T-helper 2 cell treated with Interferon-gamma antibody and Interleukin-4, amounts not matched to agents 5 μg/mL and 100 μg/mL, for 36 hours (primary cell): ENCODE results near the gene CA9.
"Not testable (repeated sequence)": the region's sequence is repeated elsewhere in the genome, so short reads cannot be mapped to it uniquely, and the experiment has no call there.

Source experiments
- DNase-seq: peaks from one replicate; pipeline ENCODE4 v3.0.0; 2021; ENCODE audit warnings: low spot score
- H3K27ac Mint-ChIP-seq: one replicate; pipeline ENCODE4 v1.8.0; 2021; ENCODE audit warnings: mild to moderate bottlenecking, mixed read lengths
- H3K27me3 Mint-ChIP-seq: one replicate; pipeline ENCODE4 v1.8.0; 2021; ENCODE audit warnings: low read depth, mixed read lengths
- H3K36me3 Mint-ChIP-seq: one replicate; pipeline ENCODE4 v1.8.0; 2021; ENCODE audit warnings: low read depth, mixed read lengths
- H3K4me1 Mint-ChIP-seq: one replicate; pipeline ENCODE4 v1.8.0; 2021; ENCODE audit warnings: low read depth, mixed read lengths
- H3K4me3 Mint-ChIP-seq: one replicate; pipeline ENCODE4 v1.8.0; 2022; ENCODE audit warnings: mild to moderate bottlenecking, moderate library complexity, mixed read lengths
- H3K9me3 Mint-ChIP-seq: one replicate; pipeline ENCODE4 v1.8.0; 2021; ENCODE audit warnings: mixed read lengths

Gene CA9

DNA sequence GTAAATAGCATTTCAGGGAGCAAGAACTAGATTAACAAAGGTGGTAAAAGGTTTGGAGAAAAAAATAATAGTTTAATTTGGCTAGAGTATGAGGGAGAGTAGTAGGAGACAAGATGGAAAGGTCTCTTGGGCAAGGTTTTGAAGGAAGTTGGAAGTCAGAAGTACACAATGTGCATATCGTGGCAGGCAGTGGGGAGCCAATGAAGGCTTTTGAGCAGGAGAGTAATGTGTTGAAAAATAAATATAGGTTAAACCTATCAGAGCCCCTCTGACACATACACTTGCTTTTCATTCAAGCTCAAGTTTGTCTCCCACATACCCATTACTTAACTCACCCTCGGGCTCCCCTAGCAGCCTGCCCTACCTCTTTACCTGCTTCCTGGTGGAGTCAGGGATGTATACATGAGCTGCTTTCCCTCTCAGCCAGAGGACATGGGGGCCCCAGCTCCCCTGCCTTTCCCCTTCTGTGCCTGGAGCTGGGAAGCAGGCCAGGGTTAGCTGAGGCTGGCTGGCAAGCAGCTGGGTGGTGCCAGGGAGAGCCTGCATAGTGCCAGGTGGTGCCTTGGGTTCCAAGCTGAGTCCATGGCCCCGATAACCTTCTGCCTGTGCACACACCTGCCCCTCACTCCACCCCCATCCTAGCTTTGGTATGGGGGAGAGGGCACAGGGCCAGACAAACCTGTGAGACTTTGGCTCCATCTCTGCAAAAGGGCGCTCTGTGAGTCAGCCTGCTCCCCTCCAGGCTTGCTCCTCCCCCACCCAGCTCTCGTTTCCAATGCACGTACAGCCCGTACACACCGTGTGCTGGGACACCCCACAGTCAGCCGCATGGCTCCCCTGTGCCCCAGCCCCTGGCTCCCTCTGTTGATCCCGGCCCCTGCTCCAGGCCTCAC, at the start of gene CA9:
Gene CA9 (plus strand): TSS at position 797 of the 893 bp plus-strand sequence. CDS start 32 bp downstream, at position 829.
- no peak for DNase-seq
- H3K4me3 Mint-ChIP-seq = no peak within 1 kb of the TSS
- no peak within 1 kb of the TSS for H3K27ac Mint-ChIP-seq
- H3K4me1 Mint-ChIP-seq = peaks cover 3% of the 10 kb centered on the region
- H3K9me3 Mint-ChIP-seq = no peaks in the 10 kb centered on the region
- no peaks in the 10 kb centered on the region for H3K36me3 Mint-ChIP-seq
- peaks cover 30% of the 10 kb centered on the region for H3K27me3 Mint-ChIP-seq

DNA sequence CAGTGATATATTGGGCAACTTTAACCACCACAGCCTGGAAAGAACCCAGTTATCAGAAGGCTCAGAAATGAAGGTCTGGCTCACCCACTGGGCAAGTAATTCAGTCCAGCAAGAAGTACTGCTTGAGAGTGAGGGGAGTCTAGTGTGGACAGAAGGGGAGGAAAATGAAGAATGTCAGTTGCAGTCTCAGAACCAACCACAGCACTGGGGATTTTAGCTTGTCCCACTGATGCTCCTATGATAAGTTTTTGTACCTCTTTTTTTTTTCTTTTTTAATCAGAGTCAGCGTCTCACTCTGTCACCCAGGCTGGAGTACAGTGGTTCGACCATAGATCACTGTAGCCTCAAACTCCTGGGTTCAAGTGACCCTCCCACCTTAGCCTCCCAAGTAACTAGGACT, 46.2 kb upstream of the CA9 start:
- no peaks in the 10 kb centered on the region for H3K9me3 Mint-ChIP-seq

DNA sequence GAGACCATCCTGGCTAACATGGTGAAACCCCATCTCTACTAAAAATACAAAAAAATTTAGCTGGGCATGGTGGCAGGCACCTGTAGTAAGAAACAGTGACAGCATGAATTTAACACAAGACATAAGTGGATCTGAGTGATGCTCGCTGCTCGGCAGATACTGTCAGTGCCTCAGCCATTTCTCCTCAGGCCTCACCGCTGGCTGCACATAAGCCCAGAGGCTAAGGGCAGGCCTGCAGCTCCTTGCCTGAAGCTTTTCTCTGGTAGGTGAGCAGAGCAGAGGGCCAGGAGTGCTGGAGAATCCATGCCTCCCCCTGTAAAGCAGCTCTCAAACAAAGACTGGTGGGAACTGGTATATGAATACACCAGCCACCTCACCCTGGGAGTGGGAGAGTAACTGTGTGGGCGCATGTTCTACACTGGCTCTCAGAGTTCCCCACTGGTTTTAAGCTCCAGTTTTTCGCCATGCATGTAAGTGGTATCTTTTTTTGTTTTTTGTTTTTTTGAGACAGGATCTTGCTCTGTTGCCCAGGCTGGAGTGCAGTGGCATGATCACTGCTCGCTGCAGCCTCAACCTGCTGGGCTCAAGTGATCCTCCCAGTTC, 45.2 kb upstream of the CA9 start:
- no peak for DNase-seq
- Mint-ChIP-seq H3K4me1 (peaks cover 5% of the 10 kb centered on the region), H3K9me3 (no peaks in the 10 kb centered on the region), H3K4me3 (no peak overlapping the region), H3K36me3 (no peaks in the 10 kb centered on the region), H3K27me3 (no peaks in the 10 kb centered on the region), H3K27ac (no peak overlapping the region)

More for the DNA sequence above, 46.2 kb upstream of the CA9 start:
- Mint-ChIP-seq H3K27me3 (no peaks in the 10 kb centered on the region), H3K4me3 (no peak overlapping the region), H3K27ac (no peak overlapping the region), H3K4me1 (peaks cover 5% of the 10 kb centered on the region), H3K36me3 (no peaks in the 10 kb centered on the region)
- no peak for DNase-seq

DNA sequence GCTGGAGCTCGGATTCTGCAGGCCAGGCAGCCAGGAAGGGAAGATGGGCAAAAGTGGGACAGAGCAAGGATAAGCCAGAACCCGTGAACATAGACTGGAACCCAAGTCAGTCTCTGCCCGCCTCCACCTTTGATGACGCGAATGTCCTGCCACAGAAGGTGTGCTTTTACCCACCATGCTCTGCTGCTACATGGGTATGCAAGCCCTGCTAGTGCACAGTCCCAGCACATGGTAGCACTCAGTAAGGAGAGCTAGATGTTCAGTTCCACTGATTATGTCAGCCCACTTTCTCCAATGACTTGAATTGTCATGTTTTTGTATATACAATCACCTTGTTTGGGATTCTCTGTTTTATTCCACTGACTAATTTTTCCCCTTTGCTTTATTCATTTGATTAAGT, 44.1 kb upstream of the CA9 start:
- Mint-ChIP-seq H3K27me3 (no peaks in the 10 kb centered on the region), H3K9me3 (no peaks in the 10 kb centered on the region), H3K36me3 (no peaks in the 10 kb centered on the region), H3K27ac (no peak overlapping the region), H3K4me1 (peaks cover 5% of the 10 kb centered on the region), H3K4me3 (no peak overlapping the region)
- no peak for DNase-seq

DNA sequence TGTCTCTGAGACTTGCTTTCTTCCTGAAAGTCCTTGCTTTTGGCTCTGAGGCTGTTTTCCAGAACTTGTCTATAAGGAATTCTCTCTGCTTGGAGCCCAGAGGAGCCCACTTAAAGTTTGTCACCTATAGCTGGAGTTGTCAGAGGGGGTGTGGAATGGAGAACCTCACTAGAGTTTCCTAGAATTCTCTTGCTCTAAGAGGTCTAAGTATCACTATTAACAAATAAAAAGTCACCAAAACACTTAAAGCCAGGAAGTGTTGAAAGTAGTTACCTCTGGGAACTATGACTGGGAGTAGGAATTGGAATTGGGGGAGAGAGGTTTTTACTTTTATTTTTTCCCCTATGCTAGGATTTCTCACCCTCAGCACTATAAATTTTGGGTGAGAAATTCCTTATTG, 38.0 kb upstream of the CA9 start:
- Mint-ChIP-seq H3K4me1 (peaks cover 36% of the 10 kb centered on the region), H3K4me3 (no peak overlapping the region), H3K27me3 (no peaks in the 10 kb centered on the region), H3K27ac (no peak overlapping the region), H3K36me3 (peaks cover 15% of the 10 kb centered on the region), H3K9me3 (peaks cover 5% of the 10 kb centered on the region)
- DNase-seq = no peak

DNA sequence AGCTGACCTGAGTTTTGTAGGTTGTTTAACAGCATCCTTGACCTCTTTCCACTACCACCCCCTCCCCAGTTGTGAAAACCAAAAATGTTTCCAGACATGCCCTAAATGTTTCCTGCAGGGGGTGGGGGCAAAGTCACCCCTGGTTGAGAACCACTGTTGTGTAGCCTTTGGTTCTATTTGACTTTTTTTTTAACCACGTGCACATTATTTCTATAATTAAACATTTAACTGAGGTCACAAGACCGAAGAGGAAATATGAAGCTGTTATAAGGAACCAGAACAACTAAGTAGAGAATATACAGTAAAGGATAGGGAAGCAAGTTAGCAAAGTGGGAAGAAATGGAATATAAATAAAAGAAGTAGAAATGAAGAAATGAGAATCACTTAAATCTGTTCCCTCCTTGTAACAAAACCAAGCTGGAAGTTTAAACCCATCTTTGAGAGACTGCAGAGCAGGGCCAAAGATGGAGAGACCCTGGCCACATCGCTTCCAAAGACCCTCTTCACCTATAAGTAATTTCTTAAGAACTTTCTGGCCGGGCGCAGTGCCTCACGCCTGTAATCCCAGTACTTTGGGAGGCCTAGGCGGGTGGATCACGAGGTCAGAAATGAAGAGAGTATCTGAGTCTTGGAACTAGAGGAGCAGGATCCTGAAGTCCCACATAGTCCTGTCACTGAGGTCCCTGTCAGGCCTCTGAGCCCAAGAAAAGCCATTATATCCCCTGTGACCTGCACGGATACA, 37.4 kb upstream of the CA9 start:
- DNase-seq = no peak
- Mint-ChIP-seq H3K4me1 (peaks cover 36% of the 10 kb centered on the region), H3K4me3 (no peak overlapping the region)

DNA sequence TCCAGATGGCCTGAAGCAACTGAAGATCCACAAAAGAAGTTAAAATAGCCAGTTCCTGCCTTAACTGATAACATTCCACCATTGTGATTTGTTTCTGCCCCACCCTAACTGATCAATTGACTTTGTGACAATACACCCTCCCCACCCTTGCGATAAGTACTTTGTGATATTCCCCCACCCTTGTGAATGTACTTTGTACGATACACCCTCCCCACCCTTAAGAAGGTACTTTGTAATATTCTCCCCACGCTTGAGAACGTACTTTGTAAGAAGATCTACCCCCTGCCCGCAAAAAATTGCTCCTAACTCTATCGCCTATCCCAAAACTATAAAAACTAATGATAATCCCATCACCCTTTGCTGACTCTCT, 36.9 kb upstream of the CA9 start:
- H3K27me3 Mint-ChIP-seq, H3K4me3 Mint-ChIP-seq, H3K27ac Mint-ChIP-seq, DNase-seq: not testable (repeated sequence)
- peaks cover 41% of the 10 kb centered on the region for H3K4me1 Mint-ChIP-seq
- H3K36me3 Mint-ChIP-seq = peaks cover 25% of the 10 kb centered on the region
- peaks cover 12% of the 10 kb centered on the region for H3K9me3 Mint-ChIP-seq

More for the DNA sequence above, 37.4 kb upstream of the CA9 start:
- no peak overlapping the region for H3K27ac Mint-ChIP-seq
- no peaks in the 10 kb centered on the region for H3K27me3 Mint-ChIP-seq
- H3K9me3 Mint-ChIP-seq = peaks cover 10% of the 10 kb centered on the region
- H3K36me3 Mint-ChIP-seq = peaks cover 21% of the 10 kb centered on the region

DNA sequence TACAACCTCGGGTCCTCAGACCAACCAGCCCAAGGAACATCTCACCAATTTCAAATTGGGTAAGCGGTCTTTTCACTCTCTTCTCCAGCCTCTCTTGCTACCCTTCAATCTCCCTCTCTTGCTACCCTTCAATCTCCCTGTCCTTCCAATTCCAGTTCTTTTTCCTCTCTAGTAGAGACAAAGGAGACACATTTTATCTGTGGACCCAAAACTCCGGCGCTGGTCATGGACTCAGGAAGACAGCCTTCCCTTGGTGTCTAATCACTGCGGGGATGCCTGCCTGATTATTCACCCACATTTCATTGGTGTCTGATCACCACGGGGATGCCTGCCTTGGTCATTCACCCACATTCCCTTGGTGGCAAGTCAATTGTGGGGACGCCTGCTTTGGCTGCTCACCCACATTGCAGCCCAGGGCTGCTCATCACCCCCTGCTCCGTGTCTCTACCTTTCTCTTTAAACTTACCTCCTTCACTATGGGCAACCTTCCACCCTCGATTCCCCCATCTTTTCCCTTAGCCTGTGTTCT, 36.2 kb upstream of the CA9 start:
- H3K9me3 Mint-ChIP-seq = peaks cover 12% of the 10 kb centered on the region
- H3K27ac Mint-ChIP-seq, DNase-seq, H3K27me3 Mint-ChIP-seq, H3K4me3 Mint-ChIP-seq: not testable (repeated sequence)
- H3K4me1 Mint-ChIP-seq = peaks cover 41% of the 10 kb centered on the region
- H3K36me3 Mint-ChIP-seq = peaks cover 25% of the 10 kb centered on the region

DNA sequence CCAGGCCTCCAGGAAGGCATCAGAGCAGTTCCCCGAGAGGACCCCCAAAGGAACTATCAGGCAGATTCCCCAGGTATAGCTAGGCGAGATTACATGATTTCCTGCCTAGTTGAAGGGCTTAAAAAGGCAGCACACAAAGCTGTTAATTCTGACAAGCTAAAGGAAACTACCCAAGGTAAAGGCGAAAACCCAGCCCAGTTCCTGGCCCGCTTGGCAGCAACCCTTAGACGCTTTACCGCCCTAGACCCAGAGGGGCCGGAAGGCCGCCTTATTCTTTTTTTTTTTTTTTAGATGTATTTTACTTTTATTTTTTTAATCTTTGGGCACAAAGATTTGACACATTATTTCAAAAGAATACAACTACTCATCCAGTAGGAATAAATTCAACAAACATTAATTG, 35.0 kb upstream of the CA9 start:
- DNase-seq, H3K27me3 Mint-ChIP-seq, H3K4me3 Mint-ChIP-seq: not testable (repeated sequence)
- peaks cover 33% of the 10 kb centered on the region for H3K36me3 Mint-ChIP-seq
- peaks cover 44% of the 10 kb centered on the region for H3K4me1 Mint-ChIP-seq
- H3K27ac Mint-ChIP-seq = peak overlapping the region; percentile 84
- H3K9me3 Mint-ChIP-seq = peaks cover 12% of the 10 kb centered on the region

DNA sequence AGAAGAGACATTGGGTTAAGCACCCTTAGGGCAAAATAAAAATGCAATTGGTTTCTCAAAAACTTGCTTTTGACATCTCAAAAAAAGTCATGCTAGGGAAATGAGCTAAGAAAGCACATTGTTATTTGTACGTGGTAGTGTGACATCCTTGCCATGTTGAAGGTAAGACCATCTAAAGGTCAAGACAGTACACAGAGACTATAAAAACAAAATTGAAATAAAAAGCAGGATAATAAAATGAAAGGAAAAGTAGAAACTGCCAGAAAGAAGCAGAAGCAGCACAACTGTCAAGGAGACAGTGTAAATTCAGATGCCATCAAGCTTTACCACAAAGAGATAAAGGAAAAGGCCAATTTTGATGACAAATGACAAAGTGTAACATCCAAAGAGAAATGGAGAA, 34.5 kb upstream of the CA9 start:
- Mint-ChIP-seq H3K4me3 (peak overlapping the region; percentile 51), H3K9me3 (peaks cover 12% of the 10 kb centered on the region), H3K36me3 (peaks cover 33% of the 10 kb centered on the region), H3K4me1 (peaks cover 44% of the 10 kb centered on the region), H3K27ac (peak overlapping the region; percentile 84)
- DNase-seq, H3K27me3 Mint-ChIP-seq: not testable (repeated sequence)

DNA sequence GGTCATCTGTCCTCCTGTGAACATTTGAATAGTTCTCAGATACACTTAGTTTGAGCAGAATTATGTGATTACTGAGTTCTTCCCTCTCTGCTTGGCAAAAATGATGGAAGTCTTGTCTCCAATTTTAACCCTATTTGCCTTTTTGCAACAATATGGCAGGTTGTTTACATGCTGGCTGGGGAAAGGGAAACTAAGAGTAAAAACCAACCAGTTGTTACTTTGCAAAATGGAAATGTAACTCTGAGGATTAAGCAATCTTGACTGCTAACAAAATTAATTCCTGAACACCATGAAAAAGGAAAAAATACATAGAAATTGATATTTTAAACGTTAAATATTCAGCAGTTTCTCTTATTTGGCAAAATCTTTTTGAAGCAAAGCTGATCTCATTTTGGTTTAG, 34.1 kb upstream of the CA9 start:
- Mint-ChIP-seq H3K4me3 (peak overlapping the region; percentile 51), H3K36me3 (peaks cover 37% of the 10 kb centered on the region), H3K4me1 (peaks cover 48% of the 10 kb centered on the region), H3K27ac (peak overlapping the region; percentile 84), H3K27me3 (no peaks in the 10 kb centered on the region), H3K9me3 (peaks cover 12% of the 10 kb centered on the region)
- DNase-seq = no peak

DNA sequence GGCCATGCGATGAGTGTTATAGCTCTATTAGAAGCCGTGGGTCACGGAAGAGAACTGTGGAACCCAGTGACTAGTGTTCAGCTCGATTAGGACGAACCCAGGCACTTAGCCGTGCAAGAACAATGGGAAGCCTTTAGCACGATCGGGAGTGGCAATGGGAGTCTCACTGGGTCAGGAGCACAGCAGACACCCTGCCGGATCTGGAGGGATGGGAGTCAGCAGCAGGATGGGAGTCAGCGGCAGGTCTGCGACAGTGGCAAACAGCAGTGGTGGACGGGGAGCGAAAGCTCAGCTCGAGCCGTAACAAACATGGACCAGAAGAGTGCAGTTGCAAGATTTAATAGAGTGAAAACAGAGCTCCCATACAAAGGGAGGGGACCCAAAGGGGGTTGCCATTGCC, 33.3 kb upstream of the CA9 start:
- peaks cover 47% of the 10 kb centered on the region for H3K4me1 Mint-ChIP-seq
- not testable (repeated sequence) for H3K27me3 Mint-ChIP-seq, DNase-seq, H3K4me3 Mint-ChIP-seq
- H3K27ac Mint-ChIP-seq = peak overlapping the region; percentile 38
- H3K9me3 Mint-ChIP-seq = peaks cover 12% of the 10 kb centered on the region
- H3K36me3 Mint-ChIP-seq = peaks cover 39% of the 10 kb centered on the region

DNA sequence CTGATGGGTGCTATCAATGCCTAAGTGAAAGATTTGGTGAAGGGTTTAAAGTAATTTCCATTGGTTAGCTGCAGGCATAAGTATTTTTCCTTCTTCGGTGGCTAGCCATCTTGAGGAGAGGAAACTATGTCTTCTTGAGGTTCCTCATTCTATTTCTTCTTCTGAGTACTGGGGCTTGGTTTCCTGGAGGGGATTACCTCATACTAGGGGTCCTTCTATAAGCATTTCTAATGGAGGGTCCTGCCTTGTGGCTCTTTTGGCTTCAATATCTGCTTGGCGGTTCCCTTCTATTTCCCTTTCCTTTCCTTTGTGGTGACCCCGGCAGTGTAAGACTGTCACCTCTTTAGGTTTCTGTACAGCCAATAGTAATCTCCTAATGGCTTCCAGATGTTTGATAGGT, 32.2 kb upstream of the CA9 start:
- not testable (repeated sequence) for H3K27ac Mint-ChIP-seq, H3K4me3 Mint-ChIP-seq, DNase-seq, H3K27me3 Mint-ChIP-seq
- H3K36me3 Mint-ChIP-seq = peaks cover 41% of the 10 kb centered on the region
- peaks cover 12% of the 10 kb centered on the region for H3K9me3 Mint-ChIP-seq
- peaks cover 42% of the 10 kb centered on the region for H3K4me1 Mint-ChIP-seq

DNA sequence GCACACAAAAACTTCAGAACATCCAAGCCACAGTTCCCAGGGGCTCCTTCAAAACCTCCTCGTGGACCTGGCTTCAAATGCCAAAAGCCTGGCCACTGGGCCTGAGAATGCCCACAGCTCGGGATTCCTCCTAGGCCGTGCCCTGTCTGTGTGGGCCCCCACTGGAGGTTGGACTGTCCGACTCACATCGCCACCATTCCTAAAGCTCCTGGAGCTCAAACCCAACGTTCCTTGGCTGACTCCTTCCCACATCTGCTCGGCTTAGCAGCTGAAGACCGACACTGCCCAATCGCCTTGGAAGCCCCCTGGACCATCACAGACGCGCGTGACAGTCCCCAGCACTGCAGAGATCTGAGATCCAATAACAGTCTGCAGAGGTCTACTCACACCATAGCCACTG, 30.7 kb upstream of the CA9 start:
- DNase-seq = no peak
- Mint-ChIP-seq H3K4me1 (peaks cover 42% of the 10 kb centered on the region), H3K36me3 (peaks cover 46% of the 10 kb centered on the region), H3K4me3 (no peak overlapping the region), H3K9me3 (peaks cover 12% of the 10 kb centered on the region), H3K27ac (no peak overlapping the region), H3K27me3 (no peaks in the 10 kb centered on the region)
